GM18858 (cell line): ENCODE data around the gene ZNF142.
A peak's percentile ranks its signal among the peaks of the same experiment; 100 is the strongest.

Experiments
- ATAC-seq: cut with Tn5 transposase; IDR thresholded peaks from one replicate; pipeline ENCODE4 v1.9.1; 2021; ENCODE audit not compliant: unreplicated experiment

ZNF142 gene

DNA sequence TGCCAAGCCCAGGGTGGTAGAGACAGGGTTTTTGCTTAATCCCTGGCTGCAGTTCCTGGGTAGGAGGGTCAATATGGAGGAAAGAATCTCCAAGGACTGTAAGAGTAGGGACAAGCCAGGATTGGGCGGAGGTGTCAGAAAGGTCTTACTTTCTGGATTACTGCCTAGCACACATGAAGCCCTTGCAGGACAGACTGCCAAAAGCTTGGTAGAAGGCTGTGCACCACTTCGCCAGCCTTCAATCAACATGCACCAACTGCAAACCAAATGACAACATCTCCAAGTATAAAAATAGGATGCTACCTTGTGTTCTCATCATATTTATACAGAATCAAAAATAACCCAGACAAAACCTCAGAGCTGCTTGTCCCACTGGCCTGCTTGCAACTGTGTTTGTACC is 3.7 kb downstream of the ZNF142 start:
- ATAC-seq, result no peak

DNA sequence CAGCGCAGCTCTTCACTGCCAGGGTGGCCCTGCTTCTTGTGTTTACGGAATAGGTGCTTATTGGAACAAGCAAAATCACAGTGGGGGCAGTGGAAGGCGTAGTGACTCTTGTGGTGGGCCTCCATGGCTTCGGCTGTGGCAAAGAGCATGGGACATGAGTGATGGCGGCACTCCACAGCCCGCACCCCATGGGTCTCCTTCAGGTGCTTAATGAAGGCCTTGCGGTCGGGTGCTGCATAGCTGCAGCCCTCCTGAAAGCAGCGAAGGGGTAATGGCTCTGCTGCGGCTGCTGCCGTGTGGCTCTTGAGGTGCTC is 10.7 kb downstream of the ZNF142 start:
- no peak for ATAC-seq

DNA sequence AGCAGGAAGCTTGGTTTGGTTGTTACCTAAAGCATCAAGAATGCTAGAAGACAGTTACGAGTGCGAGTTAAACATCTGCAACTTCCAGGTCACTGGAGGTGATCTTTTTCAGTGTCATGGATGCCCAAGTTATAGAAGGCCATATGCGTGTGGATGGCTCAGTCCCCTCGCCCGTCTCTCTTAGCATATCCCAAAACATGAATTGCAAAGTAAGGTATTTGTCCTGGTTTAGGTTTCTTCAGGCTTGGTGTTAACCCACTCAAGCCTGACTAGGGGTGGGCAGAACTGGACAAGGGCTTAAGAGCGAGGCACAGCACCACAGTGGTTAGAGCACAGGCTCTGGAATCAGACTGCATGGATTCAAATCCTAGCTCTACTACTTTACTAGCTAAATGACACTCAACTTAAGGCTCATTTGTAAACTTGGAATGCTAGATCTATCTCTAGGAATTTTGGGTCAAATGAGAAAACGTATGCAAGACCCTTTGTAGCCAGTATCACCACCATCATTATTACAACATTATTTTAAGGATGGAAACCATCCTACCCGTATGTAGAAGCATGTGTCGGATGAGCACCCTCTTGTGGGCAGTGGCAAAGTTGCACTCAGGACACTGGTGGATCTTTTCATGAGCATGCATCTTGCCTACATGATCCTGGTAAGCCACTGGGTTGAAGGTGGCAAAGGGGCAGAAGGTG is 11.2 kb downstream of the ZNF142 start:
- peak; percentile 44 for ATAC-seq

- ATAC-seq, result peak; percentile 62
These were observed 14.3 kb downstream of the ZNF142 start for GRCh38 chr2:218645126-218645525.

- ATAC-seq, result no peak
These were observed 14.7 kb downstream of the ZNF142 start for GRCh38 chr2:218644721-218645120.

DNA sequence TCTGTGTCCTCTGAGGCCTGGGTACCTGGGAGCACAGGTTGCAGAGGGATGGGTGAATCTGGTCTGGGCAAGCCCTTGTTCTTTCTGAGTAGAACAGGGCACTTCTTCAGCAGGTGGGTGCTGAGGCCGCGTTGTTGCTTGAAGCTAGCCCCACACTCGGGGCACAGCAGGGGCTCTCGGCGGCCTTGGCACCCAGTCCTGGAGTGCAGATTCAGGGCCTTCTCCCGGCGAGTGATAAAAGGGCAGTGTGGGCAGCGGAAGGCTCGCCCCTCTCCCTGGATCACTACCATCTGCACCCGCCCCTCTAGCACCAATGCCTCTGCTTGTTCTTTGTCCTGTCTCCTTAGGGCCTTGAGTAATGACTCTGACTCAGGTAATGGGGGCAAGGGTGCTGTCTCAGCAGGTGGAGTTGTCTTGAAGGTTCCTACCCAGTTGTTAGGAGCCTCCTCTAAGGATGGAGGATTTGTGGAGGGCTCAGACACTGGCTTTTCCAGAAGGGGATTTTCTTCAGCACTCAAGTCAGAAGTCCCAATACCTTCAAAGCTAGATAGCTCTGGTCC is 15.6 kb downstream of the ZNF142 start:
- no peak for ATAC-seq

DNA sequence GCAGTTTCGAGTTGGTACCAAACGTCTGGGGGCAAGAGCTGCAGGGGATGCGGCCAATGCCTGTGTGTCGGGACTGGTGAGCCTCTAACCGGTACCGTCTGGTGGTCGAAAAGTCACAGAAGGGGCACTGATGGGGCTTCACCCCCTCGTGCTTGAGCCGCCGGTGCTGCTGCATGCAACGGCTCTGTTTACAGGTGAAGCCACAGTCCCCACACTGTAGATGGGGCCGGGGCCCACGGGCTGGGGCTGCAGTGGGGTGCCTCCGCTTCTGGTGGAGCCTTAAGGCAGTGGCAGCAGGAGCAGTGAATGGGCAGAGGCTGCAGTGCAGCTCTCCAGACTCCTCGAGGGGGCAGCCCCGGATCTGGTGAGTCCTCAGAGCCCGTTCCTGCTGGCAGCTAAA is 16.6 kb downstream of the ZNF142 start:
- ATAC-seq, result no peak

DNA sequence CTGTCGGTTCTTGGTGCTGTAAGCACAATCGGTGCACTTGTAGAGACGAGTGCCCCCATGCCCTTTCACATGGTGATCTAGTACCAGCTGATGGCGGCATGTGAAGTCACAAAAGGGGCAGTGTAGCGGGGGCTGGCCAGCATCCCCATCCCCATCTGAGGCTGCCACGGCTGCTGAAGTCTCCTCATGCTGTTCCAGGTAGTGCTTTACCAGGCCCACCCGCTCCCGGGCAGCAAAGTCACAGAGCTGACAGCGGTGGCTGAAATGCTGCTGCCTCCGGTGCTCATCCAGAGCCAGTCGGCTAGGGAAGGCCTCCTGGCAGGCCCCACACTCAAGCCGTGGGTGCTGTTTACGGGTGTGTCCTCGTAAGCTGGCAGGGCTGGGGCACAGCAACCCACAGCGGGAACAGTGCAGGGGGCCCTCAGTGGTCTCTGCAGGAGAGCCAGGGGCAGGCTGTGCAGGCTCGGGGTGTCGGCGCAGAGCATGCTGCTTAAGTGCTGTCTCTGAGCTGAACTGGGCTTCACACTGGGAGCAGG is 17.2 kb downstream of the ZNF142 start:
- ATAC-seq, result no peak

DNA sequence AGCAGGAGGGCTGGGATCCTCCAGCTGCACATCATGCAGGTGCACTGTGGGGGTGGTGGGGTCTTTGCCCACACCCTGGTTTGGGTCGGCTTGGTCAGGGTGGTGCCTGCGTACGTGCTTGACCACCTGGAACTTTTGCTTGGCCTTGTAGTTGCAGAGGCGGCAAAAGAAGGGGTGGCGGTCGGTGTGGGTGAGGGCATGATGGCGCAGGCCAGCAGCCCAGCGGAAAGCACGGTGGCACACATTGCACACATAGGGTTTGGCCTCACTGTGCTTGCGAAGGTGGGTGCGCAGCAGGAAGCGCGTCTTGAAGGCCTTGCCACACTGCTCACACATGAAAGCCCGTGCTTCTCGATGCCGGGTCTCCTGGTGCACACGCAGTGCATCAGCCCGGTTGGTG is 21.1 kb downstream of the ZNF142 start:
- ATAC-seq, result no peak

DNA sequence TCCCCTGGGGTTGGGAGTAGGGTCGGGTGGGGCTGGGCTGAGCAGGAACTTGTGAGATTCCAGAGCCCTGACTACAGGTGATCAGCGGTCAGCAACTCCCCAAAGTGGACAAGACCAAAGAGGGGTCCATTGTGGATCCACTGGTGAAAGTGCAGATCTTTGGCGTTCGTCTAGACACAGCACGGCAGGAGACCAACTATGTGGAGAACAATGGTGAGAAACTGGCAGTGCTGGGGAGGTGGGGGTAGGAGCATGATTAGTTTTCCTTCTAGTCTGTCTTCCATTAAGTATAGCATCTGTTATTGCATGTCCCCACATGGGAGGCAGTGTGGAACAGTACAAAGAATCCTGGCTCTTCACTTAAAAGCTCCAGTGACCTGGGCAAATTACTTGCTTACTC is 23.7 kb downstream of the ZNF142 start:
- no peak for ATAC-seq

DNA sequence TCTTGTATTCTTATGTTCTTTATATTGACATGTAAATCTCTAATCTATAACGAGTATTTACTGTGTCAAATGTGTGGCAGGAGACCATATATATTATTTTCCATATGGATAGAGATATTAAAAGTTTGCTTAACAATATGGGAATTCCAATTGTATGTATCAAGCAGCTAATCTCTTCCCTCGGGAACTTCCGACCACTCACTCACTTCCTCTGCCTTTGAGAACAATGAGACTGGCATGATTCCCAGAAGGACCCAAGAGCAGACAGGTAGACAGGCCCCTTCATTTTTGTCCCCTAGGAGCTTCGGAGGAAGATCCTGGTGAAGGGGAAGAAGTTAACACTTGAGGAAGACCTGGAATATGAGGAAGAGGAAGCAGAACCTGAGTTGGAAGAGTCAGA is 27.6 kb downstream of the ZNF142 start:
- no peak for ATAC-seq

GRCh38 chr2:218627939-218628338 is 31.5 kb downstream of the ZNF142 start:
- ATAC-seq, result no peak

DNA sequence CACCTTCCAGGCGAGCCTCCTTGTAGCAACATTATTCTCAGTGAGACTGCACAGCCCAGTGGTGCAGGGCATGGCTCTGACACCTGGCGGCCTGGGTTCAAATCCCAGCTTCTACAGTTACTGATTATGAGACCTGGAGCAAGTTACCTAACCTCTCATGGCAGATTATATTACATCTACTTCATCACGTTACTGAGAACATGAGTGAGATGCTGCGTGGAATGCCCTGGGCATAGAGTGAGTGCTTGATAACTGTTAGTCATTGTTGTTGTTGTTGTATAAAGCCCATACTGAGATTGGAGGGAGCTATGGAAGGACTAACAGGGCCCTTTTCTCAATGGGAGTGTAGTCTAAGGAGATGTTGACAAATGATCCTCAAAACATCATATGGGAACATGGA is 33.1 kb downstream of the ZNF142 start:
- no peak for ATAC-seq

DNA sequence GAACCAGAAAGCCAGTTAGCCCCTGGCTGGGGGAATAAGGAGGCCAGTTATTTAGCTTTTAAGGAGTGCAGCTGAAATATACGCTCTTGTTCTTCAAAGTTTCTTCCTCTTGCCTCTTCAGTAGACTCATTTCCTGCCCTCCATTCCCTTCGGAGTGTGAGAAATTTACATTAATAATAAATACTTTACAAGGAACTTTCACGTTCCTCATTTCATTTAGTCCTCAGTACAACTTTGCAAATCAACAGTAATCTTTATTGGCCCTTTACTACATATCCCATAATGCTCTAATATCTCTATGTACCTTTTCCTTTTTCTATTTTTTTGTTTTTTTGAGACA is 36.1 kb downstream of the ZNF142 start:
- ATAC-seq, result no peak

DNA sequence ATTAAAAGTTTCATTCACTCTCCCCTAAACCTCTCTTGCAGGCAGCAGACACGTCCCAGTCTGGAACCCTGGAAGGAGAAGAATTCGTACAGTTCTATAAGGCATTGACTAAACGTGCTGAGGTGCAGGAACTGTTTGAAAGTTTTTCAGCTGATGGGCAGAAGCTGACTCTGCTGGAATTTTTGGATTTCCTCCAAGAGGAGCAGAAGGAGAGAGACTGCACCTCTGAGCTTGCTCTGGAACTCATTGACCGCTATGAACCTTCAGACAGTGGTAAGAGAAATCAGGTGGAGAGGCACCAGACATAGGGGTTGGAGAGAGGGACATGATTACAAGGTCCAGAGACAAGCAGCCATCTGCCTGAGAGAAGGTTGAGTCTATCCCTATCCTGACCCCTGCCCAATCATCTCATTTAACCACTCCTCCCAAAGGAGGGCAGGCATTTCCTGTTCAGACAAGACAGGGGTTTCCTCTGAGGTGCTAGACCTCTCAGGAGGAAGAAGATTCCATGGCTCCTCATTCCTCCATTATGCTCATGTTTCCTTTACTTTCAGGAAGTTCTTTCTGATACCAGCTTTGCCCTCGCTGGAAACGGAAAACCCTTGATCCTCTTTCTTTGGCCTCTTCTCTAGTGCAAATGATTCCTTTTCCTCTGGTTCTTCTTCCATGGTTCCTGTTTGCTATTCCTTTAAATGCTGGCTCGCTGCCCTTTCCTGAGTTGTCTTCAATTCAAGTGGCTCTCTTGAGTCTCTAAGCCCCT is 36.6 kb downstream of the ZNF142 start:
- ATAC-seq, result no peak

DNA sequence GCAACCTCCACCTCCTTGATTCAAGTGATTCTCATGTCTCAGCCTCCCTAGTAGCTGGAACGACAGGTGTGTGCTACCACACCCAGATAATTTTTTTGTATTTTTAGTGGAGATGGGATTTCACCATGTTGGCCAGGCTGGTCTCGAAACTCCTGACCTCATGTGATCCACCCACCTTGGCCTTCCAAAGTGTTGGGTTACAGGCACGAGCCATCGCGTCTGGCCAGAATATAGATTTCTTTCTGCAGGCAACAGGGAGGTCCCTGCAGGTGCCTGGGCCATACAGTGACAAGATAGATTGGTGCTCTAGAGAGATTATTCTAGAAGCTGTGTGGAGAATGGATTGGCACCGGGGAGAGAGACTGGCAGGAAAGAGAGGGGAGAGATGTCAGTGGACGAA is 38.4 kb downstream of the ZNF142 start:
- ATAC-seq, result no peak

DNA sequence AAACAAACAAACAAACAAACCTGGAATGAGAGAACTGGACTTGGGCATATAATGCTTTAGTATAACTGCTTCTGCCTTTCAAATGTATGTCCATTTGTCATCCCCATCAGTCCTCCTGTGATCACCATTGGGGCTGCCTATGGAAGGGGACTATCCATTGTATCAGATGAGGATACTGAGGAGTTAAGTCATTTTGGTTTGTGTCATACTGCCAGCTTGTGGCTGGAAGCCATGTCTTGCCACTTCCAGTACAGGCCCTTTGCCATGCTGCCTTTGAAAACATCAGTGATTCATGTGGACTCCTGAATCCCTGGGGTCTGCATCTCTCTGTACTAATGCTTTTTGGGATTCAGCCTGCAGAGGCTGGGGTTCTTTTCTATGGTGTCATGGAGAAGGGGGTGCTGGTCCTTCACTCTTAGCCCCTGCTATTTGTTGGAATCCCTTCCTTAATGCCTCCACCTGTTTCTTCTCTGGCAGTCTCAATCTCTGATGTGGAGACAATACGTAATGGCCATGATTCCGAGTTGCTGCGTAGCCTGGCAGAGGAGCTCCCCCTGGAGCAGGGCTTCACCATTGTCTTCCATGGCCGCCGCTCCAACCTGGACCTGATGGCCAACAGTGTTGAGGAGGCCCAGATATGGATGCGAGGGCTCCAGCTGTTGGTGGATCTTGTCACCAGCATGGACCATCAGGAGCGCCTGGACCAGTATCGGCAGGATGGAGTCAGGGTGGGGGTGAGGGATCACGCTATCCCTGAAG is 41.1 kb downstream of the ZNF142 start:
- ATAC-seq, result no peak

DNA sequence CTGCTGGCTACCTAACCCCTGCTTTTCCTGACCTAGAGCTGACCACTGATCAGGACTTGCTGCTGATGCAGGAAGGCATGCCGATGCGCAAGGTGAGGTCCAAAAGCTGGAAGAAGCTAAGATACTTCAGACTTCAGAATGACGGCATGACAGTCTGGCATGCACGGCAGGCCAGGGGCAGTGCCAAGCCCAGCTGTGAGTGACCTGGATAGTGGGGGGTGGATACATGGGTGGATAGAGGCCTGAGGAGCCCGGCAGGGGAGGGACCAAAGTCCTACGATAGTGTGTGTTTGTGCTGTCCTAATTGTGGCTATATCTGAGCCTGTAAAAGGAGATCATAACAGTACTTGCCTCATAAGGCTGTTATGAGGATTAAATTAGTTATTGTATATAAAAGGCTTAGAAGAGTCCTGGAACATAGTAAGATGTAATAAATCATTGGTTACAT is 43.5 kb downstream of the ZNF142 start:
- no peak for ATAC-seq

DNA sequence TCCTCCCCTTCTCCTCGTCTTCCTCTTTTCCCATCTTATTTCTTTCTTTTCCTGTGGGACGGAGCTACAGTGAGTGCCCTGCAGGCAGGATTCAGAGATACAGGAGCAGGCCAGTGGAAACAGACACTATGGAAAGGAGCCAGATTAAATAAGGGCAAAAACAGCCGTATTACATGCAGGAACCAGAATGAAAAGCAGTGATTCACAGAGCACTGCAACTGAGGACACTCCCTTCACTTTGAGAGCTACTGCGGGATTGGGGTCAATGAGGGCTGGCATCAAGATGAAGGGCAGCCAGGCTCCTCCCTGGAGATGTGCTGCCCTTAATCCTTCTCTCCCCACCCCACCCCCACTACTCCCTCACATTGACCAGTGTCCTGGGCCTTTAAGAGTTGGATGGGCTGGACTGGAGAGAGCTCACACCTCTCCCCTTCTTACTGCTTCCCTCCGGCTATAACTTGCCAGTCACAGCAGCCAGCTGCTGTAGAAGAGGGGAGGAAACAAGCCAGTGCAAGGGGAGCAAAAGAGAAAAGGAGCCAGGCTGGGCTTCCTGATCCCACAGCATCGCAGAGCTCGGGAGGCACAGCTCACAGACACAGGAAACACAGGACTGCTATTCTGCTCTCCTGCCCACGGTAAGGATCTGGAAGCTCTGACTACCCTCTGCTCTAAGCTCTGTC is 51.8 kb downstream of the ZNF142 start, which contains the start of gene PLCD4:
Gene PLCD4, plus strand, starts transcription at position 464 of the 680 bp plus-strand sequence. CDS start 7,841 bp downstream, outside the sequence.
- ATAC-seq, result no peak

GRCh38 chr2:218605432-218605831 is 54.0 kb downstream of the ZNF142 start:
- no peak for ATAC-seq
